Liver (tissue), 9 donors: Measurements from ENCODE around the gene SFMBT2. TPM values are rescaled to one million over a fixed set of nuclear protein-coding genes. Genes with fewer than 3 reads are reported as not detected.

Experiments
- DNase-seq: peaks from one replicate; pipeline ENCODE4 v3.0.0-alpha.2; 2017; ENCODE audit warnings: low spot score
- H3K27ac ChIP-seq, 2 donors: one replicate each; pipeline ENCODE4 v1.7.0; 2013; ENCODE audit warnings: inconsistent platforms in 2 of 2, low read length in 2 of 2, control low read depth in 1 of 2, low read depth in 1 of 2, mild to moderate bottlenecking in 1 of 2
- H3K27me3 ChIP-seq, 4 donors: one replicate each; pipeline versions ENCODE4 v1.6.1 to v1.7.0; 2013; ENCODE audit warnings: low read length in 3 of 4, inconsistent platforms in 1 of 4, mild to moderate bottlenecking in 1 of 4, moderate library complexity in 1 of 4; ENCODE audit not compliant: control insufficient read depth in 4 of 4, insufficient read depth in 4 of 4
- H3K36me3 ChIP-seq, 4 donors: one replicate each; pipeline versions ENCODE4 v1.6.1 to v1.7.0; 2013; ENCODE audit warnings: low read length in 3 of 4, mild to moderate bottlenecking in 3 of 4, low read depth in 1 of 4, moderate library complexity in 1 of 4; ENCODE audit not compliant: control insufficient read depth in 4 of 4, insufficient read depth in 3 of 4
- H3K4me1 ChIP-seq, 4 donors: one replicate each; pipeline versions ENCODE4 v1.6.1 to v1.7.0; 2013; ENCODE audit warnings: low read length in 3 of 4, mild to moderate bottlenecking in 3 of 4, moderate library complexity in 1 of 4; ENCODE audit not compliant: control insufficient read depth in 4 of 4, insufficient read depth in 4 of 4
- H3K4me3 ChIP-seq, 3 donors: one replicate each; pipeline versions ENCODE4 v1.6.1 to v1.7.0; 2013; ENCODE audit warnings: low read length in 3 of 3, control low read depth in 1 of 3, low read depth in 1 of 3, mild to moderate bottlenecking in 1 of 3
- H3K9ac ChIP-seq, 2 donors: one replicate each; pipeline ENCODE4 v1.7.0; 2013; ENCODE audit warnings: low read length in 2 of 2, mild to moderate bottlenecking in 2 of 2, moderate library complexity in 2 of 2, control low read depth in 1 of 2, low read depth in 1 of 2
- H3K9me3 ChIP-seq, 4 donors: one replicate each; pipeline versions ENCODE4 v1.6.1 to v1.7.0; 2013; ENCODE audit warnings: low read length in 3 of 4; ENCODE audit not compliant: control insufficient read depth in 4 of 4
- ATF3 ChIP-seq: IDR thresholded peaks from 2 replicates; pipeline ENCODE4 v1.6.1; 2016; ENCODE audit warnings: antibody characterized with exemption
- CTCF ChIP-seq: fragments of 150-350 bp; IDR thresholded peaks from 2 replicates; pipeline ENCODE4 v1.5.1; 2017; ENCODE audit warnings: improper control_type of control experiment, low read depth, low read length; ENCODE audit not compliant: missing input control
- EGR1 ChIP-seq, 2 donors: IDR thresholded peaks; 2 replicates each; pipeline ENCODE4 v1.6.1; 2016 to 2018; ENCODE audit warnings: antibody characterized with exemption in 2 of 2, low read depth in 2 of 2
- FOXA1 ChIP-seq: IDR thresholded peaks from 2 replicates; pipeline ENCODE4 v1.6.1; 2016; ENCODE audit warnings: antibody characterized with exemption
- FOXA2 ChIP-seq: IDR thresholded peaks from 2 replicates; pipeline ENCODE4 v1.6.1; 2016; ENCODE audit warnings: antibody characterized with exemption
- GABPA ChIP-seq, 2 donors: IDR thresholded peaks in 1 of 2; conservative IDR thresholded peaks in 1 of 2; 2 replicates each; pipeline ENCODE4 v1.6.1; 2016; ENCODE audit warnings: antibody characterized with exemption in 2 of 2, mild to moderate bottlenecking in 1 of 2, moderate library complexity in 1 of 2
- HNF4A ChIP-seq, 2 donors: conservative IDR thresholded peaks; 2 replicates each; pipeline ENCODE4 v1.6.1; 2016; ENCODE audit warnings: antibody characterized with exemption in 2 of 2, mild to moderate bottlenecking in 2 of 2
- HNF4G ChIP-seq: IDR thresholded peaks from 2 replicates; pipeline ENCODE4 v1.6.1; 2016; ENCODE audit warnings: antibody characterized with exemption
- JUND ChIP-seq, 2 donors: IDR thresholded peaks; 2 replicates each; pipeline ENCODE4 v1.6.1; 2016; ENCODE audit warnings: antibody characterized with exemption in 2 of 2
- MAX ChIP-seq: IDR thresholded peaks from 2 replicates; pipeline ENCODE4 v1.6.1; 2016; ENCODE audit warnings: antibody characterized with exemption
- NR2F2 ChIP-seq: IDR thresholded peaks from 2 replicates; pipeline ENCODE4 v1.6.1; 2016; ENCODE audit warnings: antibody characterized with exemption
- RAD21 ChIP-seq, 2 donors: IDR thresholded peaks; 2 replicates each; pipeline ENCODE4 v1.6.1; 2016; ENCODE audit warnings: antibody characterized with exemption in 2 of 2, mild to moderate bottlenecking in 2 of 2
- RXRA ChIP-seq, 2 donors: IDR thresholded peaks; 2 replicates each; pipeline ENCODE4 v1.6.1; 2017 to 2018; ENCODE audit warnings: antibody characterized with exemption in 2 of 2, mild to moderate bottlenecking in 1 of 2
- SP1 ChIP-seq: IDR thresholded peaks from 2 replicates; pipeline ENCODE4 v1.6.1; 2018; ENCODE audit warnings: antibody characterized with exemption, mild to moderate bottlenecking
- TAF1 ChIP-seq: conservative IDR thresholded peaks from 2 replicates; pipeline ENCODE4 v1.6.1; 2016; ENCODE audit warnings: antibody characterized with exemption, mild to moderate bottlenecking
- YY1 ChIP-seq: IDR thresholded peaks from 2 replicates; pipeline ENCODE4 v1.6.1; 2016; ENCODE audit warnings: antibody characterized with exemption, mild to moderate bottlenecking
- ZBTB33 ChIP-seq: IDR thresholded peaks from 2 replicates; pipeline ENCODE4 v1.6.1; 2016; ENCODE audit warnings: antibody characterized with exemption
- WGBS: extraction: QIAGEN DNeasy Blood & Tissue Kit; methylation state at CpG from one replicate; pipeline ENCODE4 v1.1.7; 2013; 5-methylcytosine and 5-hydroxymethylcytosine counted together
- polyA plus RNA-seq, 2 donors: library from polyadenylated mRNA; stranded (reverse) in 1 of 2; unstranded in 1 of 2; fragments of 200-250 nt in 1 of 2; fragments of >200 nt in 1 of 2; fragmentation: Nextera tagmentation in 1 of 2; extraction: Ambion mirVana in 1 of 2; gene quantifications; one replicate each; pipeline versions ENCODE4 v1.2.1 to v1.2.3, GENCODE V29; 2013 to 2015
- total RNA-seq, 2 donors: library from RNA; depleted of rRNA; stranded (reverse); fragments of >200 nt; gene quantifications; one replicate each; pipeline ENCODE4 v1.2.3, GENCODE V29; 2014
- donor health status: healthy.
- donor health status: healthy.
- donor health status: healthy.
- donor health status: healthy.
- donor health status: healthy.

Gene SFMBT2
- total and polyA plus RNA-seq, 4 donors: 0.46 to 2.8 (median 1.5) TPM

- peaks cover 0 to 2% (median 0%) of the 10 kb centered on the region in 4 donors for H3K36me3 ChIP-seq
These were observed 214.6 kb downstream of the SFMBT2 start for GRCh38 chr10:7196284-7196683.

GRCh38 chr10:7195118-7195517, 215.7 kb downstream of the SFMBT2 start:
- Histone ChIP-seq H3K9ac (no peak overlapping the region), H3K4me1 (no peaks in the 10 kb centered on the region), H3K27ac (no peak overlapping the region), H3K4me3 (no peak overlapping the region), H3K9me3 (peaks cover 0 to 3% (median 1%) of the 10 kb centered on the region in 4 donors), H3K36me3 (peaks cover 0 to 2% (median 0%) of the 10 kb centered on the region in 4 donors), H3K27me3 (no peaks in the 10 kb centered on the region)
- TF ChIP-seq FOXA2 (no peak), NR2F2 (no peak), ATF3 (no peak), TAF1 (no peak), CTCF (no peak), JUND (IDR thresholded peaks at IDR 0.05) (no peak), SP1 (no peak)
- DNase-seq: no peak
- WGBS: 97% methylated on average over 6 of the region's 6 CpGs

More at GRCh38 chr10:7196284-7196683, 214.6 kb downstream of the SFMBT2 start:
- Histone ChIP-seq H3K9ac (no peak overlapping the region), H3K4me1 (no peaks in the 10 kb centered on the region), H3K27me3 (no peaks in the 10 kb centered on the region), H3K4me3 (no peak overlapping the region), H3K9me3 (peaks cover 0 to 3% (median 0%) of the 10 kb centered on the region in 4 donors), H3K27ac (no peak overlapping the region)
- WGBS: 83% methylated on average over 5 of the region's 5 CpGs
- no peak for TF ChIP-seq CTCF
- no peak for TF ChIP-seq YY1
- TF ChIP-seq SP1: no peak
- no peak for TF ChIP-seq JUND (IDR thresholded peaks at IDR 0.05)
- no peak for TF ChIP-seq FOXA2
- TF ChIP-seq RAD21 (IDR thresholded peaks at IDR 0.05): no peak
- TF ChIP-seq TAF1: no peak
- TF ChIP-seq HNF4A (conservative IDR thresholded peaks at IDR 0.05): no peak
- TF ChIP-seq RXRA (IDR thresholded peaks at IDR 0.05): no peak
- TF ChIP-seq NR2F2: no peak
- no peak for TF ChIP-seq HNF4G
- no peak for DNase-seq

GRCh38 chr10:7194571-7194970, 216.3 kb downstream of the SFMBT2 start:
- H3K27me3 ChIP-seq: peaks cover 0 to under 1% (median 0%) of the 10 kb centered on the region in 4 donors
- H3K36me3 ChIP-seq: peaks cover 0 to 2% (median 0%) of the 10 kb centered on the region in 4 donors
- H3K4me3 ChIP-seq: no peak overlapping the region
- DNase-seq: no peak
- H3K9me3 ChIP-seq: peaks cover 0 to 3% (median 1%) of the 10 kb centered on the region in 4 donors
- no peak overlapping the region for H3K27ac ChIP-seq
- H3K9ac ChIP-seq: no peak overlapping the region
- H3K4me1 ChIP-seq: no peaks in the 10 kb centered on the region
- WGBS: 94% methylated on average over 5 of the region's 5 CpGs
- no peak for TF ChIP-seq FOXA1
- no peak for TF ChIP-seq GABPA (IDR thresholded peaks at IDR 0.05 in 1 of 2, conservative IDR thresholded peaks at IDR 0.05 in 1 of 2)
- no peak for TF ChIP-seq EGR1 (IDR thresholded peaks at IDR 0.05; ENCODE audit: low read depth in 2 of 2)
- TF ChIP-seq TAF1: no peak
- no peak for TF ChIP-seq CTCF
- TF ChIP-seq JUND (IDR thresholded peaks at IDR 0.05): no peak
- no peak for TF ChIP-seq FOXA2
- TF ChIP-seq ZBTB33: no peak
- no peak for TF ChIP-seq RXRA (IDR thresholded peaks at IDR 0.05)
- TF ChIP-seq SP1: no peak
- no peak for TF ChIP-seq YY1
- TF ChIP-seq MAX: no peak
- TF ChIP-seq ATF3: no peak
- no peak for TF ChIP-seq NR2F2
